Parathyroid adenoma (tissue), 2 donors: ENCODE results near the gene CEBPG.
A peak's percentile ranks its signal among the peaks of the same experiment; 100 is the strongest.

Source experiments
- H2AFZ ChIP-seq: fragments of 300-600 bp; sonication (generic); one replicate; pipeline ENCODE4 v1.7.0; 2017; ENCODE audit warnings: antibody characterized with exemption, mild to moderate bottlenecking
- H3K27ac ChIP-seq: fragments of 300-600 bp; sonication (generic); one replicate; pipeline ENCODE4 v1.7.0; 2017
- H3K27me3 ChIP-seq: fragments of 300-600 bp; sonication (generic); one replicate; pipeline ENCODE4 v1.7.0; 2017; ENCODE audit warnings: low read length; ENCODE audit not compliant: control insufficient read depth, insufficient read depth
- H3K36me3 ChIP-seq: fragments of 300-600 bp; sonication (generic); one replicate; pipeline ENCODE4 v1.7.0; 2017; ENCODE audit warnings: low read length; ENCODE audit not compliant: control insufficient read depth, insufficient read depth
- H3K4me1 ChIP-seq: fragments of 300-600 bp; sonication (generic); one replicate; pipeline ENCODE4 v1.7.0; 2017; ENCODE audit warnings: control low read depth
- H3K4me2 ChIP-seq: fragments of 300-600 bp; sonication (generic); one replicate; pipeline ENCODE4 v1.7.0; 2017; ENCODE audit warnings: low read length
- H3K4me3 ChIP-seq: fragments of 300-600 bp; sonication (generic); one replicate; pipeline ENCODE4 v1.7.0; 2017; ENCODE audit warnings: low read depth, low read length
- H3K79me2 ChIP-seq: fragments of 300-600 bp; sonication (generic); one replicate; pipeline ENCODE4 v1.7.0; 2017; ENCODE audit warnings: control low read depth
- H3K9ac ChIP-seq: fragments of 300-600 bp; sonication (generic); one replicate; pipeline ENCODE4 v1.7.0; 2017; ENCODE audit warnings: mild to moderate bottlenecking
- H3K9me3 ChIP-seq: fragments of 300-600 bp; sonication (generic); one replicate; pipeline ENCODE4 v1.7.0; 2017; ENCODE audit warnings: low read length; ENCODE audit not compliant: control insufficient read depth
- TF ChIP-seq, protein P1 (sequence below): fragments of 300-600 bp; sonication (generic); IDR thresholded peaks from one replicate; pipeline ENCODE4 v1.7.0; 2017; ENCODE audit warnings: antibody characterized with exemption, mild to moderate bottlenecking
- donor health status: primary hyperparathyroidism.

The CEBPG gene

DNA sequence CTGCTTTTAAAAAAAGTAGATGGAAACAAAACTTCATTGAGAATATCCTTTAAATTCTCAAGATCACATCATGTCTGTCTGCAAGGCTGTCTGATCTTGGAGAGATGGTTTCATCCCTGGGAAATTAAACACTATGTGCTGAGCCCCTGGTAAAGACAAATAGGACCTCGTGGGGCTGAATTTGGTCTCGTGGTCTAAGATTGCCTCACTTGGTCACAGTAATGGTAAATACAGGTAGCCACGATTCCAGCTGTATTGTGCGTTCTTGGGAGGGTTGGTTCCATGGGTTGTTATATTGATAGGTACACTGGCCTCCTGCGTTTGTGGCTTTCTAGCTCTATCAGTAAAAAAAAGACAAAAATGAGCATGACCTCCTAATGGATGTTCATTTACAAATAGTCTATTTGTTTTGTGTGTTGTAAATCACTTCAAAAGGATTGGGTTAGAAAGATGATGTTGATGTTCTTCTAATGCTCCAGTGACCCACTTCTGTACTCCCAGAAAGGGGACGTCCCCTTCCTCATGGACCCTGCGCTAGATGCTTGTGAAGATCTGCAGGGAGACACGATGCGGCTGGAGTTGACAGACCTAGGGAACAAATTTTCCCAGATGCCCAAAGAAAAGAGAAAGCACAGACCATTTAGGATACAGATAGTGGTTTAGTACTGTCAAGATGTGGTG lies 1.8 kb downstream of the CEBPG start:
- TF ChIP-seq, protein P1, sequence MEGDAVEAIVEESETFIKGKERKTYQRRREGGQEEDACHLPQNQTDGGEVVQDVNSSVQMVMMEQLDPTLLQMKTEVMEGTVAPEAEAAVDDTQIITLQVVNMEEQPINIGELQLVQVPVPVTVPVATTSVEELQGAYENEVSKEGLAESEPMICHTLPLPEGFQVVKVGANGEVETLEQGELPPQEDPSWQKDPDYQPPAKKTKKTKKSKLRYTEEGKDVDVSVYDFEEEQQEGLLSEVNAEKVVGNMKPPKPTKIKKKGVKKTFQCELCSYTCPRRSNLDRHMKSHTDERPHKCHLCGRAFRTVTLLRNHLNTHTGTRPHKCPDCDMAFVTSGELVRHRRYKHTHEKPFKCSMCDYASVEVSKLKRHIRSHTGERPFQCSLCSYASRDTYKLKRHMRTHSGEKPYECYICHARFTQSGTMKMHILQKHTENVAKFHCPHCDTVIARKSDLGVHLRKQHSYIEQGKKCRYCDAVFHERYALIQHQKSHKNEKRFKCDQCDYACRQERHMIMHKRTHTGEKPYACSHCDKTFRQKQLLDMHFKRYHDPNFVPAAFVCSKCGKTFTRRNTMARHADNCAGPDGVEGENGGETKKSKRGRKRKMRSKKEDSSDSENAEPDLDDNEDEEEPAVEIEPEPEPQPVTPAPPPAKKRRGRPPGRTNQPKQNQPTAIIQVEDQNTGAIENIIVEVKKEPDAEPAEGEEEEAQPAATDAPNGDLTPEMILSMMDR, result no peak
- H3K9me3 ChIP-seq, result no peaks in the 10 kb centered on the region
- peaks cover 29% of the 10 kb centered on the region for H3K79me2 ChIP-seq
- H3K36me3 ChIP-seq, result no peaks in the 10 kb centered on the region
- peaks cover 10% of the 10 kb centered on the region for H3K4me1 ChIP-seq
- H3K27me3 ChIP-seq, result no peaks in the 10 kb centered on the region
- no peak overlapping the region for H3K9ac ChIP-seq
- no peak overlapping the region for H3K4me2 ChIP-seq
- peak overlapping the region; percentile 68 for H3K27ac ChIP-seq
- no peak overlapping the region for H2AFZ ChIP-seq
- no peak overlapping the region for H3K4me3 ChIP-seq

- no peaks in the 10 kb centered on the region for H3K9me3 ChIP-seq
- H2AFZ ChIP-seq, result no peak overlapping the region
- no peak overlapping the region for H3K4me2 ChIP-seq
- no peaks in the 10 kb centered on the region for H3K36me3 ChIP-seq
- H3K4me1 ChIP-seq, result peaks cover 10% of the 10 kb centered on the region
- no peaks in the 10 kb centered on the region for H3K27me3 ChIP-seq
- no peak overlapping the region for H3K9ac ChIP-seq
- H3K27ac ChIP-seq, result no peak overlapping the region
- TF ChIP-seq, protein P1, result no peak
- no peak overlapping the region for H3K4me3 ChIP-seq
- H3K79me2 ChIP-seq, result peaks cover 29% of the 10 kb centered on the region
These were observed 2.3 kb downstream of the CEBPG start for GRCh38 chr19:33375837-33376159.

- H2AFZ ChIP-seq, result no peak overlapping the region
- no peak overlapping the region for H3K4me2 ChIP-seq
- H3K4me1 ChIP-seq, result peaks cover 10% of the 10 kb centered on the region
- H3K9ac ChIP-seq, result no peak overlapping the region
- peak overlapping the region; percentile 7 for H3K27ac ChIP-seq
- H3K9me3 ChIP-seq, result no peaks in the 10 kb centered on the region
- H3K79me2 ChIP-seq, result peaks cover 29% of the 10 kb centered on the region
- no peaks in the 10 kb centered on the region for H3K27me3 ChIP-seq
- TF ChIP-seq, protein P1, result no peak
- H3K36me3 ChIP-seq, result no peaks in the 10 kb centered on the region
- no peak overlapping the region for H3K4me3 ChIP-seq
These were observed 2.9 kb downstream of the CEBPG start for GRCh38 chr19:33376423-33376822.

- Histone ChIP-seq H3K4me2 (no peak overlapping the region), H2AFZ (no peak overlapping the region), H3K4me1 (peaks cover 10% of the 10 kb centered on the region), H3K27ac (peak overlapping the region; percentile 7), H3K9ac (no peak overlapping the region), H3K9me3 (no peaks in the 10 kb centered on the region), H3K4me3 (no peak overlapping the region), H3K79me2 (peaks cover 29% of the 10 kb centered on the region), H3K36me3 (no peaks in the 10 kb centered on the region), H3K27me3 (no peaks in the 10 kb centered on the region)
- TF ChIP-seq, protein P1, result no peak
These were observed 3.5 kb downstream of the CEBPG start for GRCh38 chr19:33376941-33377557.
